ENCODE results near the gene SEMA3A. TPM values are rescaled to one million over a fixed set of nuclear protein-coding genes. Genes with fewer than 3 reads are reported as not detected.

Gene SEMA3A
- total and polyA plus RNA-seq, 11 donors = 0.30 to 6.6 (median 1.4) TPM

DNA sequence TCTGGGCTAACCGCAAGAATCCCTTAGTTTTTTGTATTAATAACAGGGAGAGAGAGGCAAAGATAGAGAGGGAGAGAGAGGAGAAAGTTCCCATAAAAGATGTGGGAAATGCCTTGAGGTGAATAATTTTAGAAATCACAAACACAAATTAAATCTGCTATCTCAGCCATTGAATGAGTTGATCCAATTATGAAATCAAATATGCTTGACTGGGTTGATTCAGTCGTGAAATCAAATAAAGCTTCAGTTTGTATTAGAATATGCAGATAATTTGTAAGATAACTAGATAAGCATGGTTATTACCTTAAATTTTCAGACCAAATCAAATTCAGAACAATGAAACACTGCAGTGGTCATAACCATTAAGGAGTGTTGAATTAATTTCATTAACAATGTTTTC is 68.9 kb downstream of the SEMA3A start:
- DNase-seq (no peak), ATAC-seq (no peak)
- Histone ChIP-seq H3K4me3 (no peak overlapping the region), H3K4me1 (peaks cover 0 to 2% (median 0%) of the 10 kb centered on the region in 12 donors), H3K27me3 (no peaks in the 10 kb centered on the region), H3K9me3 (no peaks in the 10 kb centered on the region), H3K27ac (no peak overlapping the region), H3K36me3 (no peaks in the 10 kb centered on the region)
- WGBS, 4 donors = 92 to 98% (median 95%) methylated on average over 2 of the region's 2 CpGs
- TF ChIP-seq, protein P1, sequence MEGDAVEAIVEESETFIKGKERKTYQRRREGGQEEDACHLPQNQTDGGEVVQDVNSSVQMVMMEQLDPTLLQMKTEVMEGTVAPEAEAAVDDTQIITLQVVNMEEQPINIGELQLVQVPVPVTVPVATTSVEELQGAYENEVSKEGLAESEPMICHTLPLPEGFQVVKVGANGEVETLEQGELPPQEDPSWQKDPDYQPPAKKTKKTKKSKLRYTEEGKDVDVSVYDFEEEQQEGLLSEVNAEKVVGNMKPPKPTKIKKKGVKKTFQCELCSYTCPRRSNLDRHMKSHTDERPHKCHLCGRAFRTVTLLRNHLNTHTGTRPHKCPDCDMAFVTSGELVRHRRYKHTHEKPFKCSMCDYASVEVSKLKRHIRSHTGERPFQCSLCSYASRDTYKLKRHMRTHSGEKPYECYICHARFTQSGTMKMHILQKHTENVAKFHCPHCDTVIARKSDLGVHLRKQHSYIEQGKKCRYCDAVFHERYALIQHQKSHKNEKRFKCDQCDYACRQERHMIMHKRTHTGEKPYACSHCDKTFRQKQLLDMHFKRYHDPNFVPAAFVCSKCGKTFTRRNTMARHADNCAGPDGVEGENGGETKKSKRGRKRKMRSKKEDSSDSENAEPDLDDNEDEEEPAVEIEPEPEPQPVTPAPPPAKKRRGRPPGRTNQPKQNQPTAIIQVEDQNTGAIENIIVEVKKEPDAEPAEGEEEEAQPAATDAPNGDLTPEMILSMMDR (IDR thresholded peaks at IDR 0.05) = no peak
- TF ChIP-seq POLR2A (IDR thresholded peaks at IDR 0.05) = no peak
- intact Hi-C loops (cut with DNase I) = no loop called here

DNA sequence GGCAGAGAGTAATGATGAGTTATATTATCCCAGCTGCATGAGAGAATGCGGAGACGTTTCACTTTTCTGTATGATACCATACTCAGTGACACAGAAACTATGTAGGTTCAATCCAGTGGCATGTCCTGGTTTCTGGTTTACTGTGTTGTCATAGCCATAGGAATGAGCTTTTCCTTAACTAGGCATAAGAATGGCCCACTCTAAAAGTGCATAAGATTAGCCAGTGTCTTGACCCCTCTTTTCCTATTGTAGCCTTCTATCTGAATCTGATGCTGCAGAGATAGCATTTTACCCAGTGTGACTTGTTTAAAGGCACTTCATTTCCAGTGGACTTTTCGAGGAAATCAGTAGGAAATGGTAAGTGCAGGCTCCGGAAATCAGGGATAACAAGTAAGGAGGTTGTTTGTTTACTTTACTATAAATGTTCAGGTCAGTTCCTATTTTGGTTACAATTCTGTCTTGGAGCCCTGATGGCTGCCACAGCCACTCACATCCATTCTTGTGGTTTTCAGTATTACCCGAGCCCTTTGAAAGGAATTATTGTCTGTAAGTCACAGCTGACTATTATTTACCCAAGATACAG is 70.5 kb downstream of the SEMA3A start:
- H3K4me1 ChIP-seq = peaks cover 0 to 2% (median 0%) of the 10 kb centered on the region in 12 donors
- DNase-seq (no peak), ATAC-seq (no peak)
- intact Hi-C loops (cut with DNase I) = no loop called here
- H3K4me3 ChIP-seq = no peak overlapping the region
- no peak overlapping the region for H3K27ac ChIP-seq
- H3K36me3 ChIP-seq = no peaks in the 10 kb centered on the region
- WGBS, 4 donors = 37 to 50% (median 41%) methylated on average over 5 of the region's 5 CpGs
- H3K9me3 ChIP-seq = no peaks in the 10 kb centered on the region
- H3K27me3 ChIP-seq = no peaks in the 10 kb centered on the region
- TF ChIP-seq POLR2A (IDR thresholded peaks at IDR 0.05) = no peak
- TF ChIP-seq, protein P1 (IDR thresholded peaks at IDR 0.05) = no peak

DNA sequence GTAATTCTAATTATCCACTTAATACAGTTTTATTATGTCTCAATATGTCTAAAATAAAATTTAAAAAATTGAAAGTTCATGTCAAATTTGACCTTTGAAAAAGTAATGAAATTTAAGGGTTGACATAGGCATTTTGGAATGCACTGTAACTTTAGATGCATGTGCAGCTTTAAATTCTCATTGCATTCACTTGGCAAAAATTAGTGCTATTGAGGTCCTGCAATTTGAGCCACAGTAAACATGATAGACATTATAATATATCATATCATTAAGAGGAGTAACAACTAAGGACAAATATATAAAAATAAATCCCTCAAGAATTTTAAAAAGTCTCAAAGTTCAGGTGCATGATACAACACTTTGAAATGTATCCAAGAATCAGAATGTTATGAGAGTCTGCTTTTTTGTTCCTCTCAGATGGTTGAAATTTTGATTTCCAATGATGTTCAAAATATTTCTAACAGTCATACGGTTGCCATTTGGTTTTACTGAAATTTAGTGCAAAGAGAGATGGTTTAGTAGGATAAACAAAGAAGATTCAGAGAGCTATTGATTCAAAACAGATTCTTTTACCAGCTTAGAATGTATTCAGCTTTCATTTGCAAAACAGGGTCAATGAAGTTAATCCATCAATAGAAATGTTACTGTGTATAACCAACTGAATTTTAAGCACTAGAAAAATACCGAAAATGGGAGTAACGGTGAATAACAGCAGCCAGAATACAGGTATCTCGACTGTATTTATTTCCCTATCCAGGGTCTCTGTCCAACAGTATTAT is 71.8 kb downstream of the SEMA3A start:
- ATAC-seq (no peak), DNase-seq (no peak)
- 95 to 97% (median 96%) methylated on average over 4 of the region's 4 CpGs for WGBS, 4 donors
- no peak overlapping the region for H3K4me3 ChIP-seq
- no peak for TF ChIP-seq POLR2A (IDR thresholded peaks at IDR 0.05)
- TF ChIP-seq, protein P1 (IDR thresholded peaks at IDR 0.05) = no peak
- H3K9me3 ChIP-seq = no peaks in the 10 kb centered on the region
- no peak overlapping the region for H3K27ac ChIP-seq
- H3K4me1 ChIP-seq = peaks cover 0 to 2% (median 0%) of the 10 kb centered on the region in 12 donors
- no peaks in the 10 kb centered on the region for H3K27me3 ChIP-seq
- intact Hi-C loops (cut with DNase I) = no loop called here
- no peaks in the 10 kb centered on the region for H3K36me3 ChIP-seq

DNA sequence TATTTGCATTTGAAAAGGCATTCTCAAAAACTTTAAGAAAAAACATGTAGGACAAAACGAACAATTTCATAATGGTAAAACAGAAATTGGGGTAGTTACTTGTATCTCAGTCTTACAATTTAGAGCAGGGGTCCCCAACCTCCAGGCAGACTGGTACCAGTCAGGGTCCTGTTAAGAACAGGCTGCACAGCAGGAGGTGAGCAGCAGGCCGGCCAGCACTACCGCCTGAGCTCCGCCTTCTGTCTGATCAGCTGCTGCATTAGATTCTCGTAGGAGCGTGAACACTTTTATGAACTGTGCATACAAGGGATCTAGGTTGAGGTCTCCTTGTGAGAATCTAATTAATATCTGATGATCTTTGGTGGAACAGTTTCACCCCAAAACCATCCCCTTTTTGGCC is 77.3 kb downstream of the SEMA3A start:
- H3K36me3 ChIP-seq = no peaks in the 10 kb centered on the region
- peaks cover 0 to 29% (median 16%) of the 10 kb centered on the region in 12 donors for H3K4me1 ChIP-seq
- H3K4me3 ChIP-seq = no peak overlapping the region
- H3K27ac ChIP-seq = no peak overlapping the region
- H3K27me3 ChIP-seq = no peaks in the 10 kb centered on the region
- 91 to 99% (median 97%) methylated on average over 6 of the region's 6 CpGs for WGBS, 4 donors
- no peak for ATAC-seq
- TF ChIP-seq, protein P1 (IDR thresholded peaks at IDR 0.05) = no peak
- no peak for TF ChIP-seq POLR2A (IDR thresholded peaks at IDR 0.05)
- H3K9me3 ChIP-seq = no peaks in the 10 kb centered on the region
- intact Hi-C loops (cut with DNase I) = no loop called here
- DNase-seq = no peak

Data from heart left ventricle (tissue), 16 donors.